T-cell (primary cell): ENCODE measurements around the gene HDGFL2. TPM values are rescaled to one million over a fixed set of nuclear protein-coding genes. Genes with fewer than 3 reads are reported as not detected.

Experiments
- ATAC-seq, 4 experiments: fragments of 200-7000 bp in 3 of 4; fragments of 150-1000 bp in 1 of 4; cut with Tn5 transposase; replicated peaks in 1 of 4; 1 replicate in 3 of 4; 2 replicates in 1 of 4; pipeline ENCODE4 v1.10.0; 2021; ENCODE audit warnings: moderate library complexity in 3 of 4, mild to moderate bottlenecking in 2 of 4, moderate number of reproducible peaks in 1 of 4
- CTCF ChIA-PET, 2 donors: fragments of 300-600 bp; sonication (Branson Sonifier 250); formaldehyde crosslinking; loops; one replicate each; lab custom pipeline; 2022; ENCODE audit warnings: antibody characterized with exemption in 2 of 2; lab: Charles Lee
- POLR2A ChIA-PET, 2 donors: fragments of 300-600 bp; sonication (Branson Sonifier 250); formaldehyde crosslinking; loops; one replicate each; lab custom pipeline; 2022; ENCODE audit warnings: antibody characterized with exemption in 2 of 2; lab: Charles Lee
- DNase-seq, 35 experiments: peaks; one replicate each; pipeline versions ENCODE4 v3.0.0 to v3.0.0-alpha.2; 2013 to 2023
- H3K27ac ChIP-seq: one replicate; pipeline ENCODE4 v1.5.1; 2013; ENCODE audit warnings: low read length
- H3K27me3 ChIP-seq, 2 experiments: replicated peaks in 1 of 2; 1 replicate in 1 of 2; 2 replicates in 1 of 2; pipeline versions ENCODE4 v1.6.1 to v1.7.0; 2013; ENCODE audit warnings: low read length in 1 of 2, mixed read lengths in 1 of 2; ENCODE audit not compliant: control insufficient read depth in 2 of 2, insufficient read depth in 2 of 2; ENCODE audit errors: extremely low read depth in 1 of 2
- H3K36me3 ChIP-seq, 2 donors: 1 replicate in 1 of 2; 2 replicates in 1 of 2; pipeline versions ENCODE4 v1.6.1 to v1.7.0; 2013; ENCODE audit warnings: low read length in 1 of 2; ENCODE audit not compliant: control insufficient read depth in 2 of 2, insufficient read depth in 1 of 2; ENCODE audit errors: extremely low read depth in 1 of 2
- H3K4me1 ChIP-seq, 2 experiments: 1 replicate in 1 of 2; 2 replicates in 1 of 2; pipeline versions ENCODE4 v1.6.1 to v1.7.0; 2013; ENCODE audit warnings: low read length in 2 of 2, mixed read lengths in 1 of 2; ENCODE audit not compliant: insufficient read depth in 2 of 2, control insufficient read depth in 1 of 2; ENCODE audit errors: extremely low read depth in 1 of 2
- H3K4me3 ChIP-seq, 2 donors: 1 replicate in 1 of 2; 2 replicates in 1 of 2; pipeline versions ENCODE4 v1.5.1 to v1.7.0; 2013; ENCODE audit warnings: mild to moderate bottlenecking in 2 of 2, low read length in 1 of 2, moderate library complexity in 1 of 2; ENCODE audit not compliant: control insufficient read depth in 1 of 2; ENCODE audit errors: extremely low read depth in 1 of 2
- H3K9me3 ChIP-seq: 2 replicates; pipeline ENCODE4 v1.7.0; 2013
- H3K27ac Mint-ChIP-seq, 2 donors: one replicate each; pipeline ENCODE4 v1.8.0; 2020 to 2021; ENCODE audit warnings: mild to moderate bottlenecking in 2 of 2, mixed read lengths in 2 of 2
- H3K27me3 Mint-ChIP-seq, 2 donors: one replicate each; pipeline ENCODE4 v1.8.0; 2021 to 2022; ENCODE audit warnings: mixed read lengths in 2 of 2
- H3K36me3 Mint-ChIP-seq: one replicate; pipeline ENCODE4 v1.8.0; 2021; ENCODE audit warnings: mixed read lengths
- H3K4me1 Mint-ChIP-seq, 3 donors: one replicate each; pipeline ENCODE4 v1.8.0; 2020 to 2022; ENCODE audit warnings: mixed read lengths in 3 of 3, mild to moderate bottlenecking in 1 of 3
- H3K4me3 Mint-ChIP-seq, 3 donors: one replicate each; pipeline ENCODE4 v1.8.0; 2020 to 2022; ENCODE audit warnings: mild to moderate bottlenecking in 3 of 3, mixed read lengths in 3 of 3, moderate library complexity in 3 of 3
- H3K9me3 Mint-ChIP-seq, 3 donors: one replicate each; pipeline ENCODE4 v1.8.0; 2020 to 2022; ENCODE audit warnings: mixed read lengths in 3 of 3
- WGBS: methylation state at CpG from one replicate; pipeline ENCODE4 v1.1.5; 2013; ENCODE audit warnings: missing lambda C conversion rate; ENCODE audit not compliant: insufficient coverage; 5-methylcytosine and 5-hydroxymethylcytosine counted together
- total RNA-seq, 35 experiments: library from RNA in 6 of 35; stranded (reverse) in 6 of 35; fragments of 120-200 nt in 1 of 35; gene quantifications; one replicate each; pipeline versions ENCODE4 v1.2.1 to v1.2.4 and lab custom pipeline; 2013 to 2026

HDGFL2 gene
- total RNA-seq, 5 donors from 2014 or later (not counting 1 experiment from before 2014, with no cell fraction given) = 24.9 to 41.8 (median 39.4) TPM

DNA sequence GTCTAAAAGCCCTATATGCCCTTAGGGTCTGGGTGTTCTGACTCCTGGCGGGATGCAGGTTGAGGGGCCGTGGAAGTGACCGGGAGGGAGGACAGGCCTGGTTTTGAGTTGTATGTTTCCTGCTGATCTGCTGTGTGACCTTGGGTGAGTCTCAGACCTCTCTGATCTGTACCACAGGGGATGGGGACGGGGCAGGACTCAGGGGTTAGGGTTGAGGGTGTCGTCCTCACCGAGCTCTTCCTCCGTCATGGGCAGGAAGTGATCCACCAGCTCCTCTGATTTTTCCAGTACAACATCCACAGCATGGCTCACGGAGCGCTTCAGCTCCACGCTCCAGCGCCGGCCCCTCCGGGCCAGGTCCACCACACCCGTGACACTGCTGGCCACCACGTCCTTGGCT, 56.7 kb downstream of the HDGFL2 start:
- POLR2A ChIA-PET = no interaction called here
- Mint-ChIP-seq H3K4me3 (no peak overlapping the region), H3K27me3 (peaks cover 0 to 2% of the 10 kb centered on the region in 2 donors), H3K27ac (no peak overlapping the region), H3K4me1 (peaks cover 0 to 6% (median 0%) of the 10 kb centered on the region in 3 donors), H3K9me3 (no peaks in the 10 kb centered on the region), H3K36me3 (no peaks in the 10 kb centered on the region)
- Histone ChIP-seq H3K4me1 (no peaks in the 10 kb centered on the region), H3K9me3 (no peaks in the 10 kb centered on the region), H3K27me3 (peaks cover 2 to 11% of the 10 kb centered on the region in 2 experiments), H3K27ac (no peak overlapping the region), H3K4me3 (no peak overlapping the region), H3K36me3 (no peaks in the 10 kb centered on the region)
- CTCF ChIA-PET = no interaction called here
- DNase-seq = no peak
- ATAC-seq = no peak
- WGBS = 90% methylated on average over 11 of the region's 15 CpGs

DNA sequence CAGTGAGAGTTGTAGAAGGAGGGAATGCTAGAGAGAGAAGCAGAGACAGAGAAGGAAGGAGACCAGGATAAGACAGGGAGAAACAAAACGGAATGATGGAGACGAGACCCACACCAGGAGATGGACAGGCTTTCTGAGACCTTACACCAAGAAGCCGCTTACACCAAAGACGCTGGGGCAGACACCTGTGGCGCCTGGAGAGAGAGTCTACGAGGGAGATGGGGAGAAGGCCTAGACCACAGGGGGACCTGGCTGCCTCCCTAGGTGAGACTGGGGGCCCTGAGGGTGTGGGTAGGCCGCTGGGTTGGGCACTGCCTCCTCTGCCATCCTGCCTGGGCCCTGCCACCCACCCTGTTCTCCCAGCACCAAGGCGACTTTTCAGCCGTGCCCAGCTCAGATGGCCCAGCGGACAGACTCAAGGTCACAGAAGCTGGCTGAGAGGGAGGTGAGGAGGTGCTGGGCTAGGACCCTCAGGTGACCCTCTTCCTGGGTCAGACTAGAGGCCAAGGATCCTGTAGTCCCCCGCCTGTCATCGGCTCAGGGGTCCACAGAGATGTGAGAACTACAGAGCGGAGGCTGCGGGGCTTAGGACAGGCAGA, 57.9 kb downstream of the HDGFL2 start:
- H3K9me3 Mint-ChIP-seq = no peaks in the 10 kb centered on the region
- Histone ChIP-seq H3K9me3 (no peaks in the 10 kb centered on the region), H3K4me3 (no peak overlapping the region), H3K27me3 (peaks cover 2 to 21% of the 10 kb centered on the region in 2 experiments), H3K36me3 (no peaks in the 10 kb centered on the region), H3K4me1 (peaks cover 0 to 4% of the 10 kb centered on the region in 2 experiments), H3K27ac (no peak overlapping the region)
- ATAC-seq = no peak
- 79% methylated on average over 10 of the region's 14 CpGs for WGBS
- H3K36me3 Mint-ChIP-seq = no peaks in the 10 kb centered on the region
- ChIA-PET POLR2A (no interaction called here), CTCF (interaction anchor here (0.7 kb wide), 2 partner anchors 500 to 1768 kb away, joined by 3 to 5 read pairs; no protein-coding TSS in a partner anchor)
- H3K27ac Mint-ChIP-seq = no peak overlapping the region
- peaks cover 0 to 5% (median 2%) of the 10 kb centered on the region in 3 donors for H3K4me1 Mint-ChIP-seq
- H3K27me3 Mint-ChIP-seq = peaks cover 0 to 2% of the 10 kb centered on the region in 2 donors
- no peak overlapping the region for H3K4me3 Mint-ChIP-seq
- no peak for DNase-seq

DNA sequence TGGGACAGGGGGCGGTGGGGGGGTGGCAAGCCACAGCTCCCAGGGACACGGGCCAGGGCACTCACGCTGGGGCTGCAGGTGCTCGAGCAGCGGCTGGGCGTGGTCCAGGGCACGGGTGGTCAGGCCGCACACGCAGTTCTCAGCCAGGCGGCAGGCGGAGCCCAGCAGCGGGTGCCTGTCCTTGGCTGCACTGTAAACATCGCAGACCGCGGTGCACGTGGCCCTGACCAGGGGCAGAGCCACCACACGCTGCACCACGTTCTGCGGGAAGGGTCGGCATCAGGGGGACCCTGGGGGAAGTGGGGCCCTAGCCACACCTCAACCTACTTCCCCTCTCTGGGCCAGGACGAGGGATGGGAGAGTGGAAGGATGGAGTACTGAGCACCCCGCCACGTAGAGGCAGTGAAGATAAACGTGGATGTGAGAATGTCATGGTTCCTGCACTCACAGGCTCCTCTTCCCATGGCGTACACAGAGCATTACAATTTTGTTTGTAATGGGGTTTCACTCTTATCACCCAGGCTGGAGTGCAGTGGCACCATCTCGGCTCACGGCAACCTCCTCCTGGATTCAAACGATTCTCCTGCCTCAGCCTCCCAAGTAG, 59.6 kb downstream of the HDGFL2 start:
- no peak overlapping the region for H3K27ac Mint-ChIP-seq
- Histone ChIP-seq H3K4me1 (peaks cover 0 to 11% of the 10 kb centered on the region in 2 experiments), H3K27ac (no peak overlapping the region), H3K9me3 (no peaks in the 10 kb centered on the region), H3K27me3 (peaks cover 2 to 36% of the 10 kb centered on the region in 2 experiments), H3K36me3 (no peaks in the 10 kb centered on the region), H3K4me3 (no peak overlapping the region)
- peaks cover 0 to 9% of the 10 kb centered on the region in 2 donors for H3K27me3 Mint-ChIP-seq
- no peaks in the 10 kb centered on the region for H3K9me3 Mint-ChIP-seq
- DNase-seq (no peak), ATAC-seq (no peak)
- H3K36me3 Mint-ChIP-seq = no peaks in the 10 kb centered on the region
- peaks cover 4 to 7% (median 5%) of the 10 kb centered on the region in 3 donors for H3K4me1 Mint-ChIP-seq
- ChIA-PET POLR2A (no interaction called here), CTCF (no interaction called here)
- 69% methylated on average over 18 of the region's 28 CpGs for WGBS
- no peak overlapping the region for H3K4me3 Mint-ChIP-seq

DNA sequence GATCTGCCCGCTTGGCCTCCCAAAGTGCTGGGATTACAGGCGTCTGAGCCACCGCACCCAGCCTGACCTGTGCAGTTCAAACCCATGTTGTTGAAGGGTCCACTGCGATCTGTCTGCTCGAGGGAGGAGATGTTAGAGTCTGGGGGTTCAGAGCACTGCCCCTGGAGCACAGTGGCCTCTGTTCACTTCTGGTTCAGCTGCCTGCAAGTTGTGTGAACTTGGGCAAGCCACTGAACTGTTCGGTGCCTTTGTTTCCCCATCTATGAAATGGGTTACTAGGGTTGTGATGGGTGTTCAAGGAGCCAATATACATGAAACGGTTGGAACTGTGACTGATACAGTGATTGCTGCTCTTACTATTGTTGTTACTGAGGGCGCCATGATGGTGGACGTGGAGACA, 61.2 kb downstream of the HDGFL2 start:
- Mint-ChIP-seq H3K4me3 (no peak overlapping the region), H3K27ac (no peak overlapping the region), H3K4me1 (peaks cover 4 to 7% (median 5%) of the 10 kb centered on the region in 3 donors), H3K27me3 (peaks cover 0 to 19% of the 10 kb centered on the region in 2 donors), H3K9me3 (no peaks in the 10 kb centered on the region), H3K36me3 (no peaks in the 10 kb centered on the region)
- ChIA-PET CTCF (no interaction called here), POLR2A (no interaction called here)
- ATAC-seq (no peak), DNase-seq (no peak)
- H3K9me3 ChIP-seq = no peaks in the 10 kb centered on the region
- WGBS = 87% methylated on average over 7 of the region's 9 CpGs
- H3K27ac ChIP-seq = no peak overlapping the region
- peaks cover 0 to 11% of the 10 kb centered on the region in 2 experiments for H3K4me1 ChIP-seq
- H3K36me3 ChIP-seq = no peaks in the 10 kb centered on the region
- no peak overlapping the region for H3K4me3 ChIP-seq
- peaks cover 3 to 50% of the 10 kb centered on the region in 2 experiments for H3K27me3 ChIP-seq

DNA sequence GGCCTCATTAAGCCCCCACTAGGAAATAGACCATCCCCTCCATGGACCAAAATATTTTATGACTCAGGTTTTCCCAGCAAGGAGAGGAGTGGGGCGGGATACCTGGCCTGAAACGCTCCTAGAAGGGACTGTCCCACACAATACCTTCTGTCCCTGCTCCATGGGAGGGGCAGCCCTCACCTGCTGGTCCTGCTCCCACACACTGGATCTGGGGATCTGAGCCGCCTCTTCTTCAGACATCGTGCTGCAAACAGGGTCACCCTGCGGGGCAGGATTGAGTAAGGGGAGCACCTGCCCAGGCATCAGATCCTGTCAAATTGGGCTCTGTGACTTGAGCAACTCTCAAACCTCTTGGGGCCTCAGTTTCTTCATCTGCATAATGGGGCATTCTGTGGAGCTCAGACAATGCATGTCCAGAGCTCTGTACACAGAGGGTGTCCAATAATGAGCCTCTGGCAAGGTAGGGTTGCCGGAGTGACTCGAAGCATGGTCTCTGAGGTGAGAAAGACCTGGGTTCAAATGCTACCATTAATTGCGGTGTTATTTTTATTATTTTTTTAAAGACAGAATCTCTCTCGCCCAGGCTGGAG, 61.8 kb downstream of the HDGFL2 start:
- Histone ChIP-seq H3K27ac (no peak overlapping the region), H3K27me3 (peaks cover 3 to 53% of the 10 kb centered on the region in 2 experiments), H3K36me3 (no peaks in the 10 kb centered on the region), H3K4me1 (peaks cover 0 to 11% of the 10 kb centered on the region in 2 experiments), H3K9me3 (no peaks in the 10 kb centered on the region), H3K4me3 (no peak overlapping the region)
- H3K9me3 Mint-ChIP-seq = no peaks in the 10 kb centered on the region
- no peak for DNase-seq
- peak overlapping the region in 1 of 2 donors; percentile 28 for H3K27ac Mint-ChIP-seq
- no peak for ATAC-seq
- H3K36me3 Mint-ChIP-seq = no peaks in the 10 kb centered on the region
- peaks cover 0 to 22% of the 10 kb centered on the region in 2 donors for H3K27me3 Mint-ChIP-seq
- ChIA-PET POLR2A (no interaction called here), CTCF (no interaction called here)
- H3K4me3 Mint-ChIP-seq = no peak overlapping the region
- H3K4me1 Mint-ChIP-seq = peaks cover 4 to 7% (median 5%) of the 10 kb centered on the region in 3 donors
- 87% methylated on average over 7 of the region's 9 CpGs for WGBS

DNA sequence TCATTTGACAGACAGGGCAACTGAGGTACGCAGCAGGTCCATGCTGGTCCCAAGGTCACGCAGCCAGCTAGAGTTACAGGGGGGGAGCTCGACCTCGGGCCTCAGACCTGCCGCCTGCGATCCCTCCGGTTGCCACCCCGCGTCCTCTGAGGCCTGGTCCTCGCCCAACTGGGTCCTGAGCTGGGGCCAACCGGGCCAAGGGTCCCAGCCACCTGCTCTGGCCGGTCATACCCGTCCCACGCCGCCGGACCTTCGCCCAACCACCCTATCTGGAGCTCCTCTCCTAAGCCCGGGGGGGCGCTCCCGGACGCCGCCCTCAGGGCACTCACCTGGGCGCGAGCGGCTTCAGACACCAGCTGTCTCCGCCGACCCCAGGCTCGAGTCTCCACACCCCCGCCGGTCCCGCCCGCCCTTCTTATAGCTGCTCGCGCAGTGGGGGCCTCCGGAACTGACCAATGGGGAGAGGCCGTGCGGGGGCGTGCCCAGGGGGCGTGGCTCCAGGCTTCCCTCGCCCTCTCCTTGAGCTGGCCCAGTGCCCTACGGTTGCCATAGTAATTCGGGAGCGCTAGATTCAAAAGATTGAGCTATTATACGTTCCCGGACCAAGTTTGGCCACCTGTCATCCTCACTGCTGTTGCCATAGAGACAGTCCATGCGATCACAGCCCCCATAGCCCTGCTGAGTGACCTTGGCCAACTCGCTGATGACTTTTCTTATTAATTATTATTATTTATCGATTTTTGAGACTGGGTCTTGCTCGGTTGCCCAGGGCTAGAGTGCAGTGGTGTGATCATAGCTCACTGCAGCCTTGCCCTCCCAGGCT, 63.0 kb downstream of the HDGFL2 start, which contains the start of gene PLIN5:
Gene PLIN5, minus strand, starts transcription at position 389 of the 823 bp plus-strand sequence. CDS start 1,150 bp downstream, outside the sequence.
- H3K36me3 ChIP-seq = no peaks in the 10 kb centered on the region
- WGBS = 23% methylated on average over 39 of the region's 49 CpGs
- H3K4me1 Mint-ChIP-seq = peaks cover 4 to 11% (median 5%) of the 10 kb centered on the region in 3 donors
- peaks cover 0 to 15% of the 10 kb centered on the region in 2 experiments for H3K4me1 ChIP-seq
- peak within 1 kb of the TSS in 1 of 2 donors; percentile 52 for H3K27ac Mint-ChIP-seq
- no peak within 1 kb of the TSS for H3K27ac ChIP-seq
- H3K9me3 Mint-ChIP-seq = no peaks in the 10 kb centered on the region
- no peak within 1 kb of the TSS for H3K4me3 ChIP-seq
- DNase-seq (peak in 28 of 35 experiments; percentile 13 to 51 (median 34)), ATAC-seq (peak; percentile 48 to 76 (median 62))
- H3K36me3 Mint-ChIP-seq = no peaks in the 10 kb centered on the region
- peak within 1 kb of the TSS in 2 of 3 donors; percentile 21 to 28 for H3K4me3 Mint-ChIP-seq
- peaks cover 3 to 31% of the 10 kb centered on the region in 2 donors for H3K27me3 Mint-ChIP-seq
- CTCF ChIA-PET = no interaction called here
- peaks cover 3 to 62% of the 10 kb centered on the region in 2 experiments for H3K27me3 ChIP-seq
- no peaks in the 10 kb centered on the region for H3K9me3 ChIP-seq
- POLR2A ChIA-PET = interaction anchor here in 1 of 2 donors (0.6 kb wide), 1 partner anchor 64 kb away, joined by 3 read pairs; no protein-coding TSS in a partner anchor
